Activated CD4-positive, alpha-beta T cell treated with anti-CD3 and anti-CD28 coated beads for 4 hours (primary cell): Measurements from ENCODE around the gene HSF2BP.
A peak's percentile ranks its signal among the peaks of the same experiment; 100 is the strongest.
"Not testable (repeated sequence)": the region's sequence is repeated elsewhere in the genome, so short reads cannot be mapped to it uniquely, and the experiment has no call there.

Experiments used
- DNase-seq, 2 donors: peaks; one replicate each; pipeline ENCODE4 v3.0.0-alpha.2; 2020

Gene HSF2BP

DNA sequence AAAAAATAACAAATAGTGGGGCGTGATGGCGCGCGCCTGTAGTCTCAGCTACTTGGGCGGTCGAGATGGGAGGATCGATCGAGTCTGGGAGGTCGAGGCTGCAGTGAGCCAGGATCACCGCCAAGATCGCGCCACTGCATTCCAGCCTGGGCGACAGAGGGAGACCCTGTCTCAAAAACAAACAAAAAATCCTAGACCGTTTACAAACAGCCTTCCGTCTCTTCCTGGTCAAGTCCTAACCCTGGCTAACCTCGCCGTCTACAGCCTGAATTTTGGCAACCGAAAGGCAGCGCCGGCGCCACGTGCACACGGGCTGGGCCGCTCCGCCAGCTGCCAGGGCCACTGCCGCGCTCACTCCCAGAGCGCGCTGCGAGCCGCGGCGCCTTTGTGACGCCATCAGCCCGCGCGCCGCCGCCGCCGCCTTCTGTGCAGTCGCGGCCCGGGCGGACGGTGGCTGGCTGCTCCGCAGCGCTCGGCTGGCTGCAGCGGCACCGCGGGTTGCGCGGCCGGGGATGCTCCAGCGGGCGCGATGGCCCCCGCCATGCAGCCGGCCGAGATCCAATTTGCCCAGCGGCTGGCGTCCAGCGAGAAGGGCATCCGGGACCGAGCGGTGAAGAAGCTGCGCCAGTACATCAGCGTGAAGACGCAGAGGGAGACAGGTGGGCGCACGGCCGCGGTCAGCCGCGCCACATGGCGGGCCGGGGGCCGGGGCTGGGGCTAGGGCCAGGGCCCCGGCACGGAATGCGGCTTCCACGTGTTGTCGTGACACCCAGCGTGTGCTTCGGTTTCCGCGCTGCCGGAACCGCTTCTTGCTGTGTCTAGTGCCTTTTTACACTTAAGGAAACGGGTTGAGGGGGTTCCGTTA is at the start of gene HSF2BP, which contains the start of gene RRP1B:
HSF2BP (minus strand) TSS at position 353 of the 865 bp plus-strand sequence. CDS start 1,392 bp downstream, outside the sequence.
RRP1B (plus strand) TSS at position 425 of the 865 bp plus-strand sequence; CDS start at position 530, 105 bp downstream.
- peak; percentile 76 to 80 for DNase-seq

DNA sequence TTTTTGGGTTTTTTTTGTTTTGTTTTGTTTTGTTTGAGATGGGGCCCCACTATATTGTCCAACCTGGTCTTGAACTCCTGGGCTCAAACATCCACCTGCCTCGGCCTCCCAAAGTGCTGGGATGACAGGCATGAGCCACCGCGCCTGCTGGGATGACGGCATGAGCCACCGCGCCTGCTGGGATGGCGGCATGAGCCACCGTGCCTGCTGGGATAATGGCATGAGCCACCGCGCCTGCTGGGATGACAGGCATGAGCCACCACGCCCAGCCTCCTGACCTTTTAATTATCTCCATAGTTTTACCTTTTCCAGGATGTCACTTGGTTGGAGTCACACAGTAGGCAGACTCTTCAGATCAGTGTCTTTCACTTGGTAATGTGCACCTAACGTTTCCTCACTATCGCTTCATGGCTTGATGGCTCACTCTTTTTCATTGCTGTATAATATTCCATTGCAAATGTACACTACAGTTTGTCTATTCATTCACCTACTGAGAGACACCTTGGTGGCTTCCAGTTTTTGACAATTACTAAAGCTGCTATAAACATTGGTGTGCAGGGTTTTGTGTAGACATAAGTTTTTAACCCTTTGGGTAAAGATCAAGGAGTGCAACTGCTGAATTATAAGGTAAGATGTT is 49.6 kb upstream of the HSF2BP start:
- DNase-seq = no peak

- no peak for DNase-seq
Observed at GRCh38 chr21:43707462-43707861, 48.2 kb upstream of the HSF2BP start.

- DNase-seq = no peak
Observed at GRCh38 chr21:43703035-43703880, 44.0 kb upstream of the HSF2BP start.

GRCh38 chr21:43702785-43703034 is 43.4 kb upstream of the HSF2BP start:
- DNase-seq = no peak

GRCh38 chr21:43701936-43702784 is 42.9 kb upstream of the HSF2BP start:
- no peak for DNase-seq

- no peak for DNase-seq
Observed at GRCh38 chr21:43699933-43700599, 40.8 kb upstream of the HSF2BP start.

GRCh38 chr21:43699492-43699777 is 40.1 kb upstream of the HSF2BP start:
- not testable (repeated sequence) for DNase-seq

DNA sequence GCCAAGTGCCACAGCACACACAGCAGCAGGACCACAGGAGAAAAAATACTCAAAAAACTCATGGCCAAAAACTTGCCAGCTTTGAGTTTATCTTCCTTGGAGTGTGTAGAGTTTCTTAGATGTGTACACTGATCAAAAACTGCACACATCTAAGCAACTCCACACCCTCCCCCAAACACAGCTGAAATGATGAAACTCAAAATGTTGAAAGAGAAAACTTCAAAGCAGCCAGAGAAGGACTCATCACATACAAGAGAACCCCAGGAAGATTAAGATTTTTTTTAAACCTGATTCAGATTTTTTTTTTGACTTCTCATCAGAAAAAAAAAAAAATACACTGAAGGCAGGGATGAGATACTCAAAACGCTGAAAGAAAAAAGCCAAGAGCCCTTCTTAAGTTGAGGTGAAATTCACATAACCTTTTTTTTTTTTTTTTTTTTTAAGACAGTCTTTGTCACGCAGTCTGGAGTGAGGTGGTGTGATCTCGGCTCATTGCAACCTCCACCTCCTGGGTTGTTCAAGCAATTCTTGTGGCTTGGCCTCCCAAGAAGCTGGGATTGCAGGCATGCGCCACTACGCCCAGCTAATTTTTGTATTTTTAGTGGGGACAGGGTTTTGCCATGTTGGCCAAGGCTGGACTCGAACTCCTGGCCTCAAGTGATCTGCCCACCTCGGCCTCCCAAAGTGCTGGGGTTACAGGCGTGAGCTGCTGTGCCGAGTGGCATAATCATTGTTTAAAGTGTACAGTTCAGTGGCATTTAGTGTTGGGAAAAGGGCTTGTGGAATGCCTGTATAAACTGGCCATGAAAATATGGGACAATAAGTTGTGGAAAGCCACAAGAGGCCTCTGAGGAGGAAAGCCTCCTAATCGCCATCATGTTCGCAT is 38.7 kb upstream of the HSF2BP start:
- no peak for DNase-seq

GRCh38 chr21:43696214-43696613 is 36.9 kb upstream of the HSF2BP start:
- no peak for DNase-seq

GRCh38 chr21:43694437-43695079 is 35.3 kb upstream of the HSF2BP start:
- no peak for DNase-seq

GRCh38 chr21:43693981-43694380 is 34.7 kb upstream of the HSF2BP start:
- DNase-seq = no peak

- DNase-seq = no peak
Observed at GRCh38 chr21:43692949-43693348, 33.7 kb upstream of the HSF2BP start.

DNA sequence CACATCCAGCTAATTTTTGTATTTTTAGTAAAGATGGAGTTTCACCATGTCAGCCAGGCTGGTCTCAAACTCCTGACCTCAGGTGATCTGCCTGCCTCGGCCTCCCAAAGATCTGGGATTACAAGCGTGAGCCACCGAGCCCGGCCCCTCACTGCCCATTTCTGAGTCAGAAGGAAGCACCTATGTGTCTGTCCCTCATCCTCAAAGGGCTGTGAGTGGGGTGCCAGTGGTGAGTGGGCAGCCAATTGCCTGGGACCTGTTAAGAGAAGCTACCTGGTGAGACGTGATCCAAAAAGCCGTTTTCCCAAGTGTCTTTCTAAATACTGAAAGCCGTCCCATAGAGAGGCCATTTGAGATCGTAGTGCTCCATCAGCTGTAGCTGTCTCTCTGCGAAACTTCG is 32.5 kb upstream of the HSF2BP start:
- no peak for DNase-seq

DNA sequence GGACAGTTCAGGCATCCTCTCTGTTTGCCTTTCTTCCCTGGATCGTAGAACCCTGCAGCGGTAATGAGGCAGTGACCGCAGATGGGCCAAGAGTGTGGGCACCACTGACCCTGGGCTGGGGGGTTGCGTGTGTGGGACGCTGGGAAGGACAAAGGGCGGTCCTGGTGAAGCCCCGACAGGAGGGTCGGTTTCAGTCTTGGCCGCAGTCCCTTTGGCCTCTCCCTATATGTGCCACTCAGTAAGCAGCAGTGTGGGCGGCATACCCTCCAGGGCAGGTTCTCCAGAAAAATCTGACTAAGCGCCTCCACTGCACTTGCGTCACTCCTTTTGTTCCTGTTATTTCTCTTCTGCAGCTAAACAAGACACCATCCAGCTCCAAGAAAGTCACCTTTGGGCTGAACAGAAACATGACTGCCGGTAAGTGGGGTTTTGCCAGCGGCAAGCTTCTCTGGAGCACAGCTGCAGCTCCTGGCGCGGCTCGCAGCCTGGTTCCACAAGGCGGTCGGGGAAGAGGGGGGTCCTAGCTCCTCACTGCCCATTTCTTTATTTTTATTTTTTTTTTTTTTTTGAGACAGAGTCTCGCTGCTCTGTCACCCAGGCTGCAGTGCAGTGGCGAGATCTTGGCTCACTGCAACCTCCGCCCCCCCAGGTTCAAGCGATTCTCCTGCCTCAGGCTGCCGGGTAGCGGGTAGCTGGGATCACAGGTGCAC is 32.0 kb upstream of the HSF2BP start:
- no peak for DNase-seq

DNA sequence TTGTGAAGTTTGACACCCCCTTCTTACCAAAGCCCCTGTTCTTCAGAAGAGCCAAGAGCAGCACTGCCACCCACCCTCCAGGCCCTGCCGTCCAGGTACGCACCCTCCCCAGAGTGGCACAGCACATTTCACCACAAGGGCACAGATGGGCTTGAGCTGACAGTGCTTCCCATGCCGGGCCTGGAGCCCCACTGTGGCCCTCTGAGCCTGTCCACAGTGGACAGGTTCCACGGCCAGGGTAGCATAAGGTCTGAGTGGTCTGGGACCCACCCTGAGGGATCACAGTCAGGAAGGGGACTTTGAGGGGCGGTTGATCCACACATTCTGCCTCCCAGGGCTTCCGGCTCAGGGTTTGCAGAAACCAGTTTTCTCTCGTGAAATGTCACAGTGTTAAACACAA is 31.1 kb upstream of the HSF2BP start:
- DNase-seq = no peak

DNA sequence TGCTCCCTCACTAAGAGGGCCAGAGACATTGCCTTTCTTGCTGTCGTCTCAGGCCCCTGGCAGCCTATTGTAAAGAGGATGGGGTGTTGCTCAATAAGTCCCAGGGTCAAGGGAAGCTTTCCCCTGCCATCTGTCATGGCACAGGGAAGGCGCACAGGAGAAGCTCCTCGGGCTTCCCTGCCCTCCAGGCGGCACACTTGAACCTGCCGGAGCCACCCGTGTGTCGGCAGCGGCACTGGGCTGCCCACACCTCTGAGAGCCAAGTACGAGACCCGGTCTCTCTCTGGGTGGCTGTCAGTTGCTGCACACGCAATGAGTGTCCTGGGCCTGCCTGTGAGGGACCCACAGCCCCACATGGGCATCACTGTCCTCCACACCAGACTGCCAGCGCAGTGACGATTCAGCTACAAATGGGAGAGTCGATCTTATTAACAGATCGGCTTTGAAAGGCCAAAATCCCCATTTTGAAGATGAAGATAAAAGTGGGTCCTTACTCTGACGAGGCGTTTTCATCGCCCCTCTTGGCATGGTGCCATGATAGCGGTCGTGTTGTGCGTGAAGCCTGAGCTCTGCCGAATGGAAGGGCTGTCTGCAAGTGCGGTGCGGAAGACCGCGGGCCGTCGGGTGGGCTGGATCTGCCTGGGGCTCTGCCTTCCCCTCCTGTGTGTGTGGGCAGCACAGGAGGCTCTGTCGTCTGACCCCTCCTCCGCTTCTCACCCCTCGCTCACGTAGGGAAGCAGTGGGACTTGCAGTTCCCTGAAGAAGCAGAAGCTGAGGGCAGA is 30.5 kb upstream of the HSF2BP start:
- no peak for DNase-seq

DNA sequence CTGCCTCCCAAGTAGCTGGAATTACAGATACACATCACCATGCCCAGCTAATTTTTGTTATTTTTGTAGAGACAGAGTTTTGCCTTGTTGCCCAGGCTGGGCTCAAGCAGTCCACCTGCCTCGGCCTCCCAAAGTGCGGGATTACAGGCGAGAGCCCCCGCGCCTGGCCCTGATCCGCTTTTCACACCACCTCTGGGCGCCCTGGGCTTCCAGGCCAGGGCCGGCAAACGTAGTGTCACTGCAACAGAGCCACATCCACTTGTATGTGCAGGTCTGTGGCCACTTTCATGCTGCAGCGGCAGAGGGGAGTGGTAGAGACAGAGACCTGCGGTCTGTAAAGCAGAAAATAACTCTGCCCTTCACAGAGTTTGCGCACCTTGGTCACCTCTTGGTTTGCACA is 29.6 kb upstream of the HSF2BP start:
- no peak for DNase-seq
